Liver (tissue), 9 donors: Measurements from ENCODE around the gene CALML3. TPM values are rescaled to one million over a fixed set of nuclear protein-coding genes. Genes with fewer than 3 reads are reported as not detected.

Experiments used
- DNase-seq: peaks from one replicate; pipeline ENCODE4 v3.0.0-alpha.2; 2017; ENCODE audit warnings: low spot score
- H3K27ac ChIP-seq, 2 donors: one replicate each; pipeline ENCODE4 v1.7.0; 2013; ENCODE audit warnings: inconsistent platforms in 2 of 2, low read length in 2 of 2, control low read depth in 1 of 2, low read depth in 1 of 2, mild to moderate bottlenecking in 1 of 2
- H3K27me3 ChIP-seq, 4 donors: one replicate each; pipeline versions ENCODE4 v1.6.1 to v1.7.0; 2013; ENCODE audit warnings: low read length in 3 of 4, inconsistent platforms in 1 of 4, mild to moderate bottlenecking in 1 of 4, moderate library complexity in 1 of 4; ENCODE audit not compliant: control insufficient read depth in 4 of 4, insufficient read depth in 4 of 4
- H3K36me3 ChIP-seq, 4 donors: one replicate each; pipeline versions ENCODE4 v1.6.1 to v1.7.0; 2013; ENCODE audit warnings: low read length in 3 of 4, mild to moderate bottlenecking in 3 of 4, low read depth in 1 of 4, moderate library complexity in 1 of 4; ENCODE audit not compliant: control insufficient read depth in 4 of 4, insufficient read depth in 3 of 4
- H3K4me1 ChIP-seq, 4 donors: one replicate each; pipeline versions ENCODE4 v1.6.1 to v1.7.0; 2013; ENCODE audit warnings: low read length in 3 of 4, mild to moderate bottlenecking in 3 of 4, moderate library complexity in 1 of 4; ENCODE audit not compliant: control insufficient read depth in 4 of 4, insufficient read depth in 4 of 4
- H3K4me3 ChIP-seq, 3 donors: one replicate each; pipeline versions ENCODE4 v1.6.1 to v1.7.0; 2013; ENCODE audit warnings: low read length in 3 of 3, control low read depth in 1 of 3, low read depth in 1 of 3, mild to moderate bottlenecking in 1 of 3
- H3K9ac ChIP-seq, 2 donors: one replicate each; pipeline ENCODE4 v1.7.0; 2013; ENCODE audit warnings: low read length in 2 of 2, mild to moderate bottlenecking in 2 of 2, moderate library complexity in 2 of 2, control low read depth in 1 of 2, low read depth in 1 of 2
- H3K9me3 ChIP-seq, 4 donors: one replicate each; pipeline versions ENCODE4 v1.6.1 to v1.7.0; 2013; ENCODE audit warnings: low read length in 3 of 4; ENCODE audit not compliant: control insufficient read depth in 4 of 4
- EGR1 ChIP-seq, 2 donors: IDR thresholded peaks; 2 replicates each; pipeline ENCODE4 v1.6.1; 2016 to 2018; ENCODE audit warnings: antibody characterized with exemption in 2 of 2, low read depth in 2 of 2
- FOXA1 ChIP-seq: IDR thresholded peaks from 2 replicates; pipeline ENCODE4 v1.6.1; 2016; ENCODE audit warnings: antibody characterized with exemption
- FOXA2 ChIP-seq: IDR thresholded peaks from 2 replicates; pipeline ENCODE4 v1.6.1; 2016; ENCODE audit warnings: antibody characterized with exemption
- GABPA ChIP-seq, 2 donors: IDR thresholded peaks in 1 of 2; conservative IDR thresholded peaks in 1 of 2; 2 replicates each; pipeline ENCODE4 v1.6.1; 2016; ENCODE audit warnings: antibody characterized with exemption in 2 of 2, mild to moderate bottlenecking in 1 of 2, moderate library complexity in 1 of 2
- HNF4A ChIP-seq, 2 donors: conservative IDR thresholded peaks; 2 replicates each; pipeline ENCODE4 v1.6.1; 2016; ENCODE audit warnings: antibody characterized with exemption in 2 of 2, mild to moderate bottlenecking in 2 of 2
- HNF4G ChIP-seq: IDR thresholded peaks from 2 replicates; pipeline ENCODE4 v1.6.1; 2016; ENCODE audit warnings: antibody characterized with exemption
- JUND ChIP-seq, 2 donors: IDR thresholded peaks; 2 replicates each; pipeline ENCODE4 v1.6.1; 2016; ENCODE audit warnings: antibody characterized with exemption in 2 of 2
- NR2F2 ChIP-seq: IDR thresholded peaks from 2 replicates; pipeline ENCODE4 v1.6.1; 2016; ENCODE audit warnings: antibody characterized with exemption
- SP1 ChIP-seq: IDR thresholded peaks from 2 replicates; pipeline ENCODE4 v1.6.1; 2018; ENCODE audit warnings: antibody characterized with exemption, mild to moderate bottlenecking
- TAF1 ChIP-seq: conservative IDR thresholded peaks from 2 replicates; pipeline ENCODE4 v1.6.1; 2016; ENCODE audit warnings: antibody characterized with exemption, mild to moderate bottlenecking
- YY1 ChIP-seq: IDR thresholded peaks from 2 replicates; pipeline ENCODE4 v1.6.1; 2016; ENCODE audit warnings: antibody characterized with exemption, mild to moderate bottlenecking
- WGBS: extraction: QIAGEN DNeasy Blood & Tissue Kit; methylation state at CpG from one replicate; pipeline ENCODE4 v1.1.7; 2013; 5-methylcytosine and 5-hydroxymethylcytosine counted together
- polyA plus RNA-seq, 2 donors: library from polyadenylated mRNA; stranded (reverse) in 1 of 2; unstranded in 1 of 2; fragments of 200-250 nt in 1 of 2; fragments of >200 nt in 1 of 2; fragmentation: Nextera tagmentation in 1 of 2; extraction: Ambion mirVana in 1 of 2; gene quantifications; one replicate each; pipeline versions ENCODE4 v1.2.1 to v1.2.3, GENCODE V29; 2013 to 2015
- total RNA-seq, 2 donors: library from RNA; depleted of rRNA; stranded (reverse); fragments of >200 nt; gene quantifications; one replicate each; pipeline ENCODE4 v1.2.3, GENCODE V29; 2014
- TF ChIP-seq, protein P1 (sequence below): fragments of 150-350 bp; IDR thresholded peaks from 2 replicates; pipeline ENCODE4 v1.5.1; 2017; ENCODE audit warnings: improper control_type of control experiment, low read depth, low read length; ENCODE audit not compliant: missing input control
- TF ChIP-seq, protein P2 (sequence below): IDR thresholded peaks from 2 replicates; pipeline ENCODE4 v1.6.1; 2016; ENCODE audit warnings: antibody characterized with exemption
- TF ChIP-seq, protein P3 (sequence below): IDR thresholded peaks from 2 replicates; pipeline ENCODE4 v1.6.1; 2016; ENCODE audit warnings: antibody characterized with exemption
- TF ChIP-seq, protein P4 (sequence below): IDR thresholded peaks from 2 replicates; pipeline ENCODE4 v1.6.1; 2016; ENCODE audit warnings: antibody characterized with exemption
- donor health status: healthy.
- donor health status: healthy.
- donor health status: healthy.
- donor health status: healthy.
- donor health status: healthy.

CALML3 gene
- total and polyA plus RNA-seq, 4 donors = not detected

DNA sequence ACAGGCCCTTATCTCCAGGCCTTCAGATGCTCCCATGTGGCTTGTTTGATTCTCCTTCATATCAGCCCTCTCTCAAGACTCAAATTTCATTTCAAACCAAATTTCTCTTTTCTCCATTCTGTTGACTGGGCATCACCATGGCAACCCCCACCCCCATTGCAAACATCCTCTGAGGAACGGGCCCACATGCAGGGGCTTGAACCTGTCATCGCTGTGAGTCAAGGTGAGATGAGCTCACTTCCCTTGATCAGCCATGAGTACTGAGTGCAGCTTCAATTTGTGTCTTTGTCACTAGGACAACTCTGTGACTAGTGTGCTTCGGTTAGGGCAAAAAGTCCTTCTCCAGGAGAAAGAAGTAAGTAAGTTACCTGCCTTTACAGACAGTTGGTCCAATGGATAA, 41.9 kb downstream of the CALML3 start (continued):
- TF ChIP-seq, protein P1, sequence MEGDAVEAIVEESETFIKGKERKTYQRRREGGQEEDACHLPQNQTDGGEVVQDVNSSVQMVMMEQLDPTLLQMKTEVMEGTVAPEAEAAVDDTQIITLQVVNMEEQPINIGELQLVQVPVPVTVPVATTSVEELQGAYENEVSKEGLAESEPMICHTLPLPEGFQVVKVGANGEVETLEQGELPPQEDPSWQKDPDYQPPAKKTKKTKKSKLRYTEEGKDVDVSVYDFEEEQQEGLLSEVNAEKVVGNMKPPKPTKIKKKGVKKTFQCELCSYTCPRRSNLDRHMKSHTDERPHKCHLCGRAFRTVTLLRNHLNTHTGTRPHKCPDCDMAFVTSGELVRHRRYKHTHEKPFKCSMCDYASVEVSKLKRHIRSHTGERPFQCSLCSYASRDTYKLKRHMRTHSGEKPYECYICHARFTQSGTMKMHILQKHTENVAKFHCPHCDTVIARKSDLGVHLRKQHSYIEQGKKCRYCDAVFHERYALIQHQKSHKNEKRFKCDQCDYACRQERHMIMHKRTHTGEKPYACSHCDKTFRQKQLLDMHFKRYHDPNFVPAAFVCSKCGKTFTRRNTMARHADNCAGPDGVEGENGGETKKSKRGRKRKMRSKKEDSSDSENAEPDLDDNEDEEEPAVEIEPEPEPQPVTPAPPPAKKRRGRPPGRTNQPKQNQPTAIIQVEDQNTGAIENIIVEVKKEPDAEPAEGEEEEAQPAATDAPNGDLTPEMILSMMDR = no peak
- TF ChIP-seq, protein P2, sequence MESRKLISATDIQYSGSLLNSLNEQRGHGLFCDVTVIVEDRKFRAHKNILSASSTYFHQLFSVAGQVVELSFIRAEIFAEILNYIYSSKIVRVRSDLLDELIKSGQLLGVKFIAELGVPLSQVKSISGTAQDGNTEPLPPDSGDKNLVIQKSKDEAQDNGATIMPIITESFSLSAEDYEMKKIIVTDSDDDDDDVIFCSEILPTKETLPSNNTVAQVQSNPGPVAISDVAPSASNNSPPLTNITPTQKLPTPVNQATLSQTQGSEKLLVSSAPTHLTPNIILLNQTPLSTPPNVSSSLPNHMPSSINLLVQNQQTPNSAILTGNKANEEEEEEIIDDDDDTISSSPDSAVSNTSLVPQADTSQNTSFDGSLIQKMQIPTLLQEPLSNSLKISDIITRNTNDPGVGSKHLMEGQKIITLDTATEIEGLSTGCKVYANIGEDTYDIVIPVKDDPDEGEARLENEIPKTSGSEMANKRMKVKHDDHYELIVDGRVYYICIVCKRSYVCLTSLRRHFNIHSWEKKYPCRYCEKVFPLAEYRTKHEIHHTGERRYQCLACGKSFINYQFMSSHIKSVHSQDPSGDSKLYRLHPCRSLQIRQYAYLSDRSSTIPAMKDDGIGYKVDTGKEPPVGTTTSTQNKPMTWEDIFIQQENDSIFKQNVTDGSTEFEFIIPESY = no peak
- TF ChIP-seq, protein P3, sequence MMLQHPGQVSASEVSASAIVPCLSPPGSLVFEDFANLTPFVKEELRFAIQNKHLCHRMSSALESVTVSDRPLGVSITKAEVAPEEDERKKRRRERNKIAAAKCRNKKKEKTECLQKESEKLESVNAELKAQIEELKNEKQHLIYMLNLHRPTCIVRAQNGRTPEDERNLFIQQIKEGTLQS = no peak

DNA sequence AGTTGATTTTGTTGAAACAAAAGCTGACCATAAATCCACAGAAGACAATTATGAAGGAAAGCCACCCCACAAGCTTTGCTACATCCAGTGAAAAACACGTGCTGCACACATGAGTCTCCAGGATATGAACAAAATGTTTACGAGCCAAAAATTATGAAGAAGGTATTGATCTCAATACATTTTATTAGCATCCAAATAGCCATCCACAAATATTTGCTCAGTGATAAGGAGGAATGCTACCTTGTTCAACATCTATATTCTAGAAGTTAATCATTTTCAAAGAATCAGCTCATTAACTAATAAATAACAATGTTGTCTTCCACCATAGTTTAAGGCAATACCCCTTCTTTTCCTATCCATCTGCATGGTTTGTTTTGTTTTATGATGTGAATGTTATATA, 42.7 kb downstream of the CALML3 start:
- DNase-seq = no peak
- Histone ChIP-seq H3K4me1 (peaks cover 0 to 22% (median 15%) of the 10 kb centered on the region in 4 donors), H3K27ac (no peak overlapping the region), H3K36me3 (no peaks in the 10 kb centered on the region), H3K9ac (no peak overlapping the region), H3K27me3 (no peaks in the 10 kb centered on the region), H3K4me3 (no peak overlapping the region), H3K9me3 (no peaks in the 10 kb centered on the region)
- TF ChIP-seq, protein P2 = no peak
- TF ChIP-seq, protein P4, sequence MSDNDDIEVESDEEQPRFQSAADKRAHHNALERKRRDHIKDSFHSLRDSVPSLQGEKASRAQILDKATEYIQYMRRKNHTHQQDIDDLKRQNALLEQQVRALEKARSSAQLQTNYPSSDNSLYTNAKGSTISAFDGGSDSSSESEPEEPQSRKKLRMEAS = no peak
- TF ChIP-seq NR2F2 = no peak
- no peak for TF ChIP-seq FOXA2
- 72% methylated on average over 2 of the region's 2 CpGs for WGBS

DNA sequence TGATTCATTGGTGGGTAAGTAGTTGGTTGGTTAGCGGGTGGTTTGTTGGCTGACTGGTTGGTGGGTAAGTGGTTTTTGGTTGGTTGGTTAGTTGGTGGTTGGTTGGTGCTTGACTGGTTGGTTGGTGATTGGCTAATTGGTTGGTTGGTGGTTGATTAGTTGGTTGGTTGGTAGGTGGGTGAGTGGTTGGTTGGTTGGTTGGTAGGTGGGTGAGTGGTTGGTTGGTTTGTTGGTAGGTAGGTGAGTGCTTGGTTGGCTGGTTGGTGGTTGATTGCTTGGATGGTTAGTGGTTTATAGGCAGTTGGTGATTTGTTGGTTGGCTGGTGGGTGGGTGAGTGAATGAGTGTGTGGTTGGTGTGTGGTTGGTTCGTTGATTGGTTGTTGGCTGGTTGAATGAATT, 44.2 kb downstream of the CALML3 start:
- no peaks in the 10 kb centered on the region for H3K9me3 ChIP-seq
- no peak overlapping the region for H3K4me3 ChIP-seq
- WGBS = 98% methylated on average over 2 of the region's 2 CpGs
- H3K36me3 ChIP-seq = no peaks in the 10 kb centered on the region
- no peak overlapping the region for H3K27ac ChIP-seq
- H3K4me1 ChIP-seq = peaks cover 0 to 35% (median 21%) of the 10 kb centered on the region in 4 donors
- H3K9ac ChIP-seq = no peak overlapping the region
- no peaks in the 10 kb centered on the region for H3K27me3 ChIP-seq
- TF ChIP-seq GABPA (IDR thresholded peaks at IDR 0.05 in 1 of 2, conservative IDR thresholded peaks at IDR 0.05 in 1 of 2) = no peak
- no peak for DNase-seq

DNA sequence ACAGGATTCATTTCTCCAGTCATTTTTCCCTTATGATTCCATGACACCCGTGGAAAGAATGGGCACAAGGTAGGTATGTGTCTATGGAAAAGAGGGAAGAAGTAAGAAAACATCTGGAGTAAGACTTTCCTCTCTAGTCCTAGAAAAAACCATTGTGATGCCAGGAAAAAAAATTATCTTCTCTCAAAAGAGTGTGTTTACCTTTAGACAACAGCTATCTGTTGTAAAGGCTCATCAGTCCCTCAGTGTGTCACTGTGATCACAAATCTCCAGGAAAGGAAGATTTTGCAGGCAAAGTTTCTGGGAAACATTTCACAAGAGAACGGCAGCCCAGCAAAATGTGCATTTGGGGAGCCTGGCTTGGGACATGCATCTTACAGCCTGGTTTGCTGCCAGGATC, 44.8 kb downstream of the CALML3 start:
- Histone ChIP-seq H3K27ac (no peak overlapping the region), H3K36me3 (no peaks in the 10 kb centered on the region), H3K4me1 (peaks cover 0 to 40% (median 27%) of the 10 kb centered on the region in 4 donors), H3K9me3 (no peaks in the 10 kb centered on the region), H3K27me3 (no peaks in the 10 kb centered on the region), H3K9ac (no peak overlapping the region), H3K4me3 (no peak overlapping the region)
- 81% methylated on average over 2 of the region's 2 CpGs for WGBS
- no peak for DNase-seq
- TF ChIP-seq TAF1 = no peak
- no peak for TF ChIP-seq YY1
- TF ChIP-seq HNF4A (conservative IDR thresholded peaks at IDR 0.05) = no peak
- TF ChIP-seq HNF4G = no peak
- no peak for TF ChIP-seq FOXA1
- no peak for TF ChIP-seq JUND (IDR thresholded peaks at IDR 0.05)
- no peak for TF ChIP-seq FOXA2
- TF ChIP-seq, protein P1 = no peak
- TF ChIP-seq, protein P2 = no peak
- TF ChIP-seq NR2F2 = no peak
- no peak for TF ChIP-seq EGR1 (IDR thresholded peaks at IDR 0.05; ENCODE audit: low read depth in 2 of 2)
- TF ChIP-seq SP1 = no peak
- no peak for TF ChIP-seq GABPA (IDR thresholded peaks at IDR 0.05 in 1 of 2, conservative IDR thresholded peaks at IDR 0.05 in 1 of 2)
